Trophoblast cell (in vitro differentiated cells and primary cell): ENCODE measurements around the gene MEIOB. TPM values are rescaled to one million over a fixed set of nuclear protein-coding genes. Genes with fewer than 3 reads are reported as not detected.
A peak's percentile ranks its signal among the peaks of the same experiment; 100 is the strongest.
"Not testable (repeated sequence)": the region's sequence is repeated elsewhere in the genome, so short reads cannot be mapped to it uniquely, and the experiment has no call there.

ENCODE experiments used
- DNase-seq, 2 donors: peaks; one replicate each; pipeline ENCODE4 v3.0.0-alpha.2; 2016
- H2AFZ ChIP-seq: 2 replicates; pipeline ENCODE4 v1.6.1; 2013; ENCODE audit warnings: low read length, moderate library complexity, mild to moderate bottlenecking; ENCODE audit not compliant: insufficient read depth, poor library complexity
- H2AK5ac ChIP-seq: 2 replicates; pipeline ENCODE4 v1.6.1; 2013; ENCODE audit warnings: mild to moderate bottlenecking, low read length
- H2BK120ac ChIP-seq: 2 replicates; pipeline ENCODE4 v1.6.1; 2013; ENCODE audit warnings: low read length, mild to moderate bottlenecking, moderate library complexity; ENCODE audit not compliant: insufficient read depth, poor library complexity
- H2BK12ac ChIP-seq: 2 replicates; pipeline ENCODE4 v1.6.1; 2013; ENCODE audit warnings: mild to moderate bottlenecking, low read length, moderate library complexity
- H2BK5ac ChIP-seq: 2 replicates; pipeline ENCODE4 v1.6.1; 2013; ENCODE audit warnings: low read length, low read depth, moderate library complexity, mild to moderate bottlenecking; ENCODE audit not compliant: poor library complexity
- H3K14ac ChIP-seq: 2 replicates; pipeline ENCODE4 v1.6.1; 2013; ENCODE audit warnings: mild to moderate bottlenecking, low read length
- H3K18ac ChIP-seq: 2 replicates; pipeline ENCODE4 v1.6.1; 2013; ENCODE audit warnings: mild to moderate bottlenecking, low read length
- H3K23ac ChIP-seq: 2 replicates; pipeline ENCODE4 v1.6.1; 2013; ENCODE audit warnings: low read length
- H3K27ac ChIP-seq: 2 replicates; pipeline ENCODE4 v1.5.1; 2013; ENCODE audit warnings: low read depth, mild to moderate bottlenecking, inconsistent platforms, low read length, moderate library complexity
- H3K27me3 ChIP-seq: 2 replicates; pipeline ENCODE4 v1.6.1; 2013; ENCODE audit warnings: inconsistent platforms, mild to moderate bottlenecking, low read length, moderate library complexity; ENCODE audit not compliant: insufficient read depth
- H3K36me3 ChIP-seq, 2 experiments: 1 replicate in 1 of 2; 2 replicates in 1 of 2; pipeline ENCODE4 v1.6.1; 2013; ENCODE audit warnings: low read length in 2 of 2, mild to moderate bottlenecking in 2 of 2, moderate library complexity in 1 of 2; ENCODE audit not compliant: insufficient read depth in 2 of 2, control insufficient read depth in 1 of 2
- H3K4ac ChIP-seq: 2 replicates; pipeline ENCODE4 v1.6.1; 2013; ENCODE audit warnings: low read depth, mild to moderate bottlenecking, low read length, moderate library complexity
- H3K4me1 ChIP-seq, 2 experiments: 1 replicate in 1 of 2; 2 replicates in 1 of 2; pipeline ENCODE4 v1.6.1; 2013; ENCODE audit warnings: low read length in 2 of 2, mild to moderate bottlenecking in 2 of 2, moderate library complexity in 1 of 2; ENCODE audit not compliant: insufficient read depth in 2 of 2, control insufficient read depth in 1 of 2
- H3K4me2 ChIP-seq: 2 replicates; pipeline ENCODE4 v1.6.1; 2013; ENCODE audit warnings: inconsistent platforms, mild to moderate bottlenecking, low read length, moderate library complexity
- H3K4me3 ChIP-seq: 2 replicates; pipeline ENCODE4 v1.5.1; 2013; ENCODE audit warnings: mild to moderate bottlenecking, low read depth, low read length, inconsistent platforms
- H3K79me1 ChIP-seq: one replicate; pipeline ENCODE4 v1.6.1; 2013; ENCODE audit warnings: low read length
- H3K79me2 ChIP-seq: 2 replicates; pipeline ENCODE4 v1.6.1; 2013; ENCODE audit warnings: low read length, mild to moderate bottlenecking; ENCODE audit not compliant: control insufficient read depth, insufficient read depth, poor library complexity
- H3K9ac ChIP-seq: 2 replicates; pipeline ENCODE4 v1.6.1; 2013; ENCODE audit warnings: mild to moderate bottlenecking, low read length
- H3K9me3 ChIP-seq: 2 replicates; pipeline ENCODE4 v1.6.1; 2013; ENCODE audit warnings: low read depth, mild to moderate bottlenecking, control low read depth, inconsistent platforms, low read length; ENCODE audit not compliant: insufficient read depth
- H4K12ac ChIP-seq: 2 replicates; pipeline ENCODE4 v1.6.1; 2013; ENCODE audit warnings: low read depth, mild to moderate bottlenecking, low read length, moderate library complexity
- H4K8ac ChIP-seq: 2 replicates; pipeline ENCODE4 v1.6.1; 2013; ENCODE audit warnings: low read depth, mild to moderate bottlenecking, low read length, moderate library complexity
- H4K91ac ChIP-seq: one replicate; pipeline ENCODE4 v1.6.1; 2013; ENCODE audit warnings: low read depth, mild to moderate bottlenecking, low read length, moderate library complexity
- WGBS: extraction: QIAGEN DNeasy Blood & Tissue Kit; methylation state at CpG from one replicate; pipeline ENCODE4 v1.1.7; 2013; ENCODE audit warnings: missing lambda C conversion rate; ENCODE audit not compliant: insufficient read length, insufficient coverage; ENCODE audit errors: extremely low coverage; 5-methylcytosine and 5-hydroxymethylcytosine counted together
- polyA plus RNA-seq: library from polyadenylated mRNA; stranded (reverse); fragments of 200-250 nt; gene quantifications from 2 replicates; pipeline ENCODE4 v1.2.3, GENCODE V29; 2013

The MEIOB gene, protein sequence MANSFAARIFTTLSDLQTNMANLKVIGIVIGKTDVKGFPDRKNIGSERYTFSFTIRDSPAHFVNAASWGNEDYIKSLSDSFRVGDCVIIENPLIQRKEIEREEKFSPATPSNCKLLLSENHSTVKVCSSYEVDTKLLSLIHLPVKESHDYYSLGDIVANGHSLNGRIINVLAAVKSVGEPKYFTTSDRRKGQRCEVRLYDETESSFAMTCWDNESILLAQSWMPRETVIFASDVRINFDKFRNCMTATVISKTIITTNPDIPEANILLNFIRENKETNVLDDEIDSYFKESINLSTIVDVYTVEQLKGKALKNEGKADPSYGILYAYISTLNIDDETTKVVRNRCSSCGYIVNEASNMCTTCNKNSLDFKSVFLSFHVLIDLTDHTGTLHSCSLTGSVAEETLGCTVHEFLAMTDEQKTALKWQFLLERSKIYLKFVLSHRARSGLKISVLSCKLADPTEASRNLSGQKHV
- polyA plus RNA-seq: 0.07 TPM in 1 of 2 replicates, not detected in the other

DNA sequence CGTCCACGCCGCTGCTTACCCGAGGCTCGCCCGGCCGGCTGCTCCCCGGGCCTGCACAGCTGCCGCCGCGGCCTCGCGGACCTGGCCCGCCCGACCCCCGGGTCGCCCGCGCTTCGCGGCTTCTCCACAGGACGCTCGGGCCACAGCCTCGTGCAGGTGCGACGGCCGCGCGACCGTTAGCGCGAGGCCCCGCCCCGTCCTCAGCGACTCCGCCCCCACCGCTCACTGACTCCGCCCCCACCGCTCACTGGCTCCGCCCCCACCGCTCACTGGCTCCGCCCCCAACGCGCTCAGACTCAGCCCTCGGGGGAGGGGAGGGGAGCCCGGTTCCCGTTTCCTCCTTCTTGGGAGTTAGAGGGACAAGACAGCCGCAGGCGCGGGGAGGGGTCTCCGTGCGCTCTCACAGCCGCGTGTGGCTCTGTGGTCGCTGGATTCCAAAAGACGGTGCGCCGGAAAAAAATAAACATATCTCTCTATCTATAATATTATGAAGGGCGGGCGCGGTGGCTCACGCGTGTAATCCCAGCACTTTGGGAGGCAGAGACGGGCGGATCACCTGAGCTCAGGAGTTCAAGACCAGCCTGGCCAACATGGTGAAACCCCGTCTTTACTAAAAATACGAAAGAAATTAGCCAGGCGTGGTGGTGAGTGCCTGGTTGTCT, at the start of gene MEIOB:
TSS of gene MEIOB (minus strand) at position 191 of the 662 bp plus-strand sequence. CDS start 3,989 bp downstream, outside the sequence.
- WGBS: no CpG with 5 or more reads among the region's 68 CpGs

DNA sequence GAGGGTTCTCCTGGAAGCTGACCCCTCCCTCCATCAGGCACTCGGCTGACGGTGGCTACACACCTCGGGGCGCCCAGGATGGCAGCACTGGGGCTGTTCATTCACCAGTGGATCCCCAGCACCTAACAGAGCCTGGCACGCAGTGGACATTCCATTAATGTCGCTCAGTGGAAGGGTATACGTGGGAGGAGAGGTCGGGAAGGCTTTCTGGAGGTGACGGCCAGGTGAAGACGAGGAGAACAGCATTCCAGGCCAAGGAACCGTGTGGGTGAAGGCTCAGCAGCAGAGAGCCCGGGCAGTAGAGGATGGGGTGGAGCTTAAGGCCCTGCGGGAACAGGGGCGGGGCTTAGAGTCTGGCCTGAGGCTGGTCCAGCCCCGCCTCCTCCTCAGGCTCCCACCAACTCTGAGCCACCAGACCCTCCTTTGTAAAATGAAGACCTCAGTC, 48.8 kb upstream of the MEIOB start:
- Histone ChIP-seq H2BK120ac (no peak overlapping the region), H3K4me1 (peaks cover 0 to 4% of the 10 kb centered on the region in 2 experiments), H4K91ac (no peak overlapping the region), H3K23ac (no peak overlapping the region), H2AFZ (no peak overlapping the region), H3K9me3 (peaks cover 5% of the 10 kb centered on the region), H3K9ac (no peak overlapping the region), H3K36me3 (no peaks in the 10 kb centered on the region), H3K14ac (no peak overlapping the region), H2AK5ac (no peak overlapping the region), H2BK5ac (no peak overlapping the region), H3K27me3 (peaks cover 59% of the 10 kb centered on the region), H4K12ac (no peak overlapping the region), H3K4me2 (no peak overlapping the region), H4K8ac (no peak overlapping the region), H3K79me2 (no peaks in the 10 kb centered on the region), H3K27ac (no peak overlapping the region), H3K4me3 (no peak overlapping the region), H2BK12ac (no peak overlapping the region), H3K79me1 (no peaks in the 10 kb centered on the region), H3K4ac (no peak overlapping the region), H3K18ac (no peak overlapping the region)
- peak; percentile 81 to 82 for DNase-seq
- no CpG with 5 or more reads among the region's 15 CpGs for WGBS

More for the DNA sequence above, at the start of gene MEIOB:
- DNase-seq: peak; percentile 50 to 75
- Histone ChIP-seq H4K8ac (no peak within 1 kb of the TSS), H3K27me3 (peaks cover 11% of the 10 kb centered on the region), H3K4me2 (no peak within 1 kb of the TSS), H3K4me1 (peaks cover 4 to 5% of the 10 kb centered on the region in 2 experiments), H3K9ac (no peak within 1 kb of the TSS), H2BK120ac (no peak within 1 kb of the TSS), H2BK5ac (no peak within 1 kb of the TSS), H3K18ac (no peak within 1 kb of the TSS), H3K4me3 (no peak within 1 kb of the TSS), H2BK12ac (no peak within 1 kb of the TSS), H3K79me2 (no peaks in the 10 kb centered on the region), H3K9me3 (peaks cover 4% of the 10 kb centered on the region), H3K14ac (no peak within 1 kb of the TSS), H3K23ac (no peak within 1 kb of the TSS), H3K79me1 (no peaks in the 10 kb centered on the region), H3K4ac (no peak within 1 kb of the TSS), H2AK5ac (no peak within 1 kb of the TSS), H3K36me3 (no peaks in the 10 kb centered on the region), H3K27ac (no peak within 1 kb of the TSS), H4K91ac (no peak within 1 kb of the TSS), H2AFZ (no peak within 1 kb of the TSS), H4K12ac (no peak within 1 kb of the TSS)

DNA sequence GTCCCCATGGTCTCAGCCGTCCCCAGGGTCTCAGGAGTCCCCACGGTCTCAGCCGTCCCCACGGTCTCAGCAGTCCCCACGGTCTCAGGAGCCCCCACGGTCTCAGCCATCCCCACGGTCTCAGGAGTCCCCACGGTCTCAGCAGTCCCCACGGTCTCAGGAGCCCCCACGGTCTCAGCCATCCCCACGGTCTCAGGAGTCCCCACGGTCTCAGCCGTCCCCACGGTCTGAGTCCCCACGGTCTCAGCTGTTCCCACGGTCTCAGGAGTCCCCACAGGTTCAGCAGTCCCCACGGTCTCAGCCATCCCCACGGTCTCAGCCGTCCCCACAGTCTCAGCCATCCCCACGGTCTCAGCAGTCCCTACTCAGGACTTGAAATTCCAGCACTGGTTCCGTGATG, 48.2 kb upstream of the MEIOB start:
- not testable (repeated sequence) for H2BK12ac ChIP-seq

DNA sequence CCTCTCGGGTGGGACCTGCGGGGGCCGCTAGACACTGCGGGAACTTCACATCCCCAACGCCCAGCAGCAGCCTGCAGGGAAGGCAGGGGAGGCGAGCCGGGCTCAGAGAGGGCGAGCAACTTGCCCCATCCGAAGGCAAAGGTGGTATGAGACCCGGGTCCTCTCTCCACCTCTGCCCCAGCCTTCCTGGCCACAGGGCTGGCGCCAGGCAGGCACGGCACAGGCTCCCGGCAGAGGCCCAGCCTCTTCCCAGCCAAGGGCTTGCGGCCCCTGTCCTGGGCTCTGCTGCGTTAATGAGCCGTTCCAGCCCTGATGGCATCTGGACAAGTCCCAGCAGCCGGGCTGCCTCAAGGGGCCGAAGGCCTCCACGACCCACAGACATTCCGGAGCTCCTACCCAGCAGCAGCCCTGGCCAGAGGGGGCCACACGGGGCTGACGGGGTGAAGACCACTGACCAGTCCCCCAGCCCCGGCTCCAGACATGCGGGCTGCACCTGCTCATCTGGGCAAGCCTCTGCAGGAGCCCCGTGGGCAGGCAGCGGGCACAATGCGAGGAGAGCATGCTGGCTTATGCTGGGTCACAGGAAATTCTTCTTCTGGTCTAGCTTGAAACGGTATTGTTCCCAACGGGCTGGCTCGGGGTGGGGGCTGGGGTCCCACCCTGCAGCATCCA, 47.5 kb upstream of the MEIOB start:
- Histone ChIP-seq H3K4me3 (no peak overlapping the region), H2AFZ (no peak overlapping the region), H3K14ac (no peak overlapping the region), H2AK5ac (no peak overlapping the region), H3K4me2 (no peak overlapping the region), H3K23ac (no peak overlapping the region), H3K9me3 (peaks cover 5% of the 10 kb centered on the region), H3K9ac (no peak overlapping the region), H4K91ac (no peak overlapping the region), H3K4me1 (peaks cover 0 to 4% of the 10 kb centered on the region in 2 experiments), H4K12ac (no peak overlapping the region), H3K79me2 (no peaks in the 10 kb centered on the region), H3K36me3 (no peaks in the 10 kb centered on the region), H3K27ac (no peak overlapping the region), H3K4ac (no peak overlapping the region), H4K8ac (no peak overlapping the region), H2BK120ac (no peak overlapping the region), H3K18ac (no peak overlapping the region), H2BK5ac (no peak overlapping the region), H3K27me3 (peaks cover 65% of the 10 kb centered on the region), H2BK12ac (no peak overlapping the region), H3K79me1 (no peaks in the 10 kb centered on the region)
- DNase-seq: peak in 1 of 2 donors; percentile 24
- WGBS: no CpG with 5 or more reads among the region's 30 CpGs

More for the DNA sequence above, 48.2 kb upstream of the MEIOB start:
- not testable (repeated sequence) for H3K23ac ChIP-seq, H3K18ac ChIP-seq, H3K4me2 ChIP-seq, H3K4ac ChIP-seq, H3K36me3 ChIP-seq, H4K8ac ChIP-seq, H3K27ac ChIP-seq, H4K91ac ChIP-seq, H3K9ac ChIP-seq, H3K4me3 ChIP-seq, H3K9me3 ChIP-seq, H2AFZ ChIP-seq, H4K12ac ChIP-seq, H2AK5ac ChIP-seq, H3K79me2 ChIP-seq, DNase-seq, H3K14ac ChIP-seq, H2BK5ac ChIP-seq, H3K4me1 ChIP-seq, H3K79me1 ChIP-seq, H2BK120ac ChIP-seq
- H3K27me3 ChIP-seq: peaks cover 60% of the 10 kb centered on the region
- WGBS: no CpG with 5 or more reads among the region's 21 CpGs
